Stimulated activated CD4-positive, alpha-beta T cell treated with anti-CD3 and anti-CD28 coated beads, Interleukin-1b, Interleukin-23, amount 100 ng/mL, for 4 hours (primary cell): ENCODE results near the gene GNB1.

Source experiments
- DNase-seq, 2 donors: peaks; one replicate each; pipeline ENCODE4 v3.0.0-alpha.2; 2020; ENCODE audit warnings: low read depth in 2 of 2

GNB1 gene

DNA sequence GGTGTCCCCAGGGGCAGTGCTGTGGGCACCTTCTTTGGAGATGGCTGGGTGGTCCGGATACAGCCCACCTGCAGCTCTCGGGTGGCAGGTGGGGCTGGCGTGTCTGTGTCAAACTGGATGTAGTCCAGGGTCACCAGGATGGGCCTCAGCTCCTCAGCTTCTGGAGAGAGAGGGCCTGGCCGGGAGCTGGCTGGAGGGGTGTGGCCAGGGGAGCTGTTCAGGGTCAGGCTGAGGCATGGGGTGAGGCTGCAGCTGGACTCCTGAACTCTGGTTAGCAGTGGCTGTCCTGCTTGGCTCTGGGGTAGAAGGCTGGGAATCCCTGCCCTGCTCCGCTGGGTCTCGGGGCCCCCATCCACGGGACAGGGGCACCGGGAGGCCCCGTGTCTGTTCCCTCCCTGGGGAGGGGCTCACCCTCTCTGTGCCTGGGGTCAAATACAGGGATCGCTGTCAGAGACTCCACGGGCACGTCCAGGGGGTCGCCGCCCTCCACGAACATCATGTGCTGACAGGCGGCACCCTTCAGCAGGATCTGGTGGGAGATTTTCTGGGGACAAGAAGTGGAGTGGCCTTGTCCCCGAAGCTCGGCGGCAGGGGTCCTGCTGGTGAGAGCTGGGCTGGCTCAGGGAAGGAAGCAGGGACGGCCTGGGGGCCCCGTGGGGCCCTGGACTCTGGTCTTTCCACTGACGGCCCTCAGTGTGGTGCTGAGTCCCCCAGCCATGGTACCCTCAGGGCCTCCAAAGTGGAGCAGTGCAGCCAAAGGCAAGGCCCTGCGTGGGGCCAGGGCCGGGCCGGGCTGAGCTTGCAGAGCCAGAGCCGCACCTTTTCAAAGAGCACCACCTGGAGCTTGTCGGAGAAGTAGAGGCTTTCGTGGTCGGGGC, 32.3 kb upstream of the GNB1 start:
- no peak for DNase-seq

DNA sequence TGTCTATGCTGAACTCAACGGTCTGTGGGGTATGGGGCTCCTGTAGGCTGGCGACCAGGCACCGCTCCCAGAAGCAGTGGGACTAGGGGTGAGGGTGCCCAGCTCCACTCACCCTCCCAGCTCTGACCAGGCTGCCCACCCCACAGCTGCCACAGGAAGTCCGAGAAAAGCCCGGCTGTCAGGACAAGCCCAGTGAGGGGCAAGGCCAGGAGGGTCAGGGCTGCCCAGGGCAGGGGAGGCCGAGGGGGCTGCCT, 31.7 kb upstream of the GNB1 start:
- no peak for DNase-seq

- no peak for DNase-seq
These were observed 31.2 kb upstream of the GNB1 start for GRCh38 chr1:1921901-1922701.

DNA sequence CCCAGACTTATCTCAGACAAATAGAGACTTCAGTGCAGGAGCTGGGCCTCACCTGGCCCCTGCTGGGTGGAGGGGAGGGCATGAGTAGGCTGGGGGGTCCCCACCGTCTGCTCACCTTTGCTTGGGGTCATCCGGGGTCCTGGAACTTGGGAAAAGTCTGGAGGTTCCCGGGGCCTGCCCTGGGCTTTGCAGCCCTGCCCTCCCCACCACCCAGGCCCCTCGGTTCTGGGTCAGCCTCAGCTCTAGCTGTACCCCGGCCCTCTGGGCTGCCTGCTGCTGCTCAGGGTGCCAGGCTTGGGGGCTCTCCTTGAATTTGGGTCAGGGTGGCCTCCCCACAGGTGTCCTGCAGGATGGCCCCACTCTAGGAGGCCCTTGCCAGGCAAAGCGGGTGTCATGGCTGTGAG, 30.6 kb upstream of the GNB1 start:
- no peak for DNase-seq

GRCh38 chr1:1920608-1921458, 29.9 kb upstream of the GNB1 start:
- DNase-seq = no peak

DNA sequence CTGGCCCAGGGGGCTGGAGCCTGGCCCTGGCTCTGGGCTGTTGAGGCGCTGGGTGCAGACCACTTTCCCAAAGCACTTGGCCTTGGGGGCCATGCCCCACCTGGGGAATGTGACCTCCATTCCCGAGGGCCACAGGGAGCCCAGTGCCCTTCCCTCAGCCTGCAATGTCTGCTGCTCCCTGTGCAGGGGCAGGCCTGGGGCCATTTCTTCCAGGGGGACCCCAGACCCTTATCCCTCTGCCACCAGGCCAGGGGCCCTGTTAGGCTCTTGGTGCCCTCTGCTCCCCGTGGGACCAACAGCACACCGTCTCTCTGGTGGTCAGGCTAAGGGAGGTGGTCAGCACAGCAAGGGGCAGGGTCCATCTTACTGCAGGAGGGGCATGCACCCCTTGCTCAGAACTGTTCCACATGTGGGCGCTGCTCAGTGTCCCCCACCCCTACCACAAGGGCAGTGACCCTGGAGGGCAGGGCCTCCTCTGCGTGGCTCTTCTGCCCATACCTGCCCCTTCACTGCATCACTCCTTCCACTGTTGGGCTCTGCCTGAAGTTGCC, 29.2 kb upstream of the GNB1 start:
- no peak for DNase-seq

- DNase-seq = peak; percentile 98 to 99
These were observed 28.6 kb upstream of the GNB1 start for GRCh38 chr1:1919304-1920056.

DNA sequence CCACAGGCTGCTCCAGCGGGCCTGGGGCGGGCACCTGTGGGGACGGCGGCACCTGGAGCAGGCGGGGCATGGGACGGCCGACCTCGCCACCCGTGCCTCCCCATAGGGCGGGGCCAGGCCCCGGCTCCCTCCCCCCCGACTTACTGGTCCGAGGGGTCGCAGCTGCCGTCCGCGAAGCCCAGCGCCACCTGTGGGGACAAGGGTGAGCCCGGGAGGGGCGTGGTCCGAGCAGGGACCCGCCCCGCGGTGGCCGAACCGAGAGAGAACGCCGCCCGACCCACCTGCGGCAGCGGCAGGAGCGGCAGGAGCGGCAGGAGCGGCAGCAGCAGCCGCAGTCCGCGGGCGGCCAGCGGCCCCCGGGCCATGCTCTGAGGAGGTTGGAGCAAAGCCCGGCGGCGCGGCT, 28.0 kb upstream of the GNB1 start, which contains the start of gene TMEM52:
TMEM52 (minus strand) TSS at position 379 of the 403 bp plus-strand sequence; CDS start at position 365, 14 bp downstream.
- DNase-seq = no peak

GRCh38 chr1:1917995-1918900, 27.4 kb upstream of the GNB1 start:
- DNase-seq = no peak

DNA sequence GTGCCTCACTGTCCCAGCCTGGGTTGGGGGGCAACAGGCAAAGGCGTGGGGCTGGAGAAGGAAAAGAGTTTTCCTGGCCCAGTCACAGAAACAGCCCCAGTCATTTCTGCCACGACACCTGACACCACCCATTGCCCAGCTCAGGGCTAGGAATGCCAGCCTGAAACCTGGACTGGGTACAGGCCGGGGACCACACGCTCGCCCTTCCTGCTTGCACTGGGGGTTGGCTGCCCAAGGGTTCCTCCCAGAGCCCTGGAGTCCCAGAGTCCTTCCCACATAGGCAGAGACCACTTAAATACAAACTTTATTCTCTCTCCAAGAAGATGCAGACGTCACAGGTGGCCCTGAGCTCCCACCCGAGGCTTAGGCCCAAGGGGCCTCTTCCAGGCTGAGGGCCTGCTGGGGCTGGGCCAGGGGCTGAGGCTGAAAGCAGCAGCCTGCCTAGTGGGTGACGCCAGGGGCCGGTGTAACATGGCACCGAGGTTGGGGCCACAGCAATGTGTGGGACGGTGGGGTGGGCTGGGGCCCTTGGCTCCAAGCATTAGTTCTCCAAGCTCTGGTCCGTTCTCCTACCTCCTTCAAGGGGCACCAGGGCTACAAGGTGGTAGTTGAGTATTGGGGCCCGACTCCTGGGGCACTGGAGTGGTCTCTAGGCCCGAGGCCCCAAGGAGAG, 26.6 kb upstream of the GNB1 start:
- no peak for DNase-seq

GRCh38 chr1:1916851-1917251, 26.0 kb upstream of the GNB1 start:
- DNase-seq = no peak

DNA sequence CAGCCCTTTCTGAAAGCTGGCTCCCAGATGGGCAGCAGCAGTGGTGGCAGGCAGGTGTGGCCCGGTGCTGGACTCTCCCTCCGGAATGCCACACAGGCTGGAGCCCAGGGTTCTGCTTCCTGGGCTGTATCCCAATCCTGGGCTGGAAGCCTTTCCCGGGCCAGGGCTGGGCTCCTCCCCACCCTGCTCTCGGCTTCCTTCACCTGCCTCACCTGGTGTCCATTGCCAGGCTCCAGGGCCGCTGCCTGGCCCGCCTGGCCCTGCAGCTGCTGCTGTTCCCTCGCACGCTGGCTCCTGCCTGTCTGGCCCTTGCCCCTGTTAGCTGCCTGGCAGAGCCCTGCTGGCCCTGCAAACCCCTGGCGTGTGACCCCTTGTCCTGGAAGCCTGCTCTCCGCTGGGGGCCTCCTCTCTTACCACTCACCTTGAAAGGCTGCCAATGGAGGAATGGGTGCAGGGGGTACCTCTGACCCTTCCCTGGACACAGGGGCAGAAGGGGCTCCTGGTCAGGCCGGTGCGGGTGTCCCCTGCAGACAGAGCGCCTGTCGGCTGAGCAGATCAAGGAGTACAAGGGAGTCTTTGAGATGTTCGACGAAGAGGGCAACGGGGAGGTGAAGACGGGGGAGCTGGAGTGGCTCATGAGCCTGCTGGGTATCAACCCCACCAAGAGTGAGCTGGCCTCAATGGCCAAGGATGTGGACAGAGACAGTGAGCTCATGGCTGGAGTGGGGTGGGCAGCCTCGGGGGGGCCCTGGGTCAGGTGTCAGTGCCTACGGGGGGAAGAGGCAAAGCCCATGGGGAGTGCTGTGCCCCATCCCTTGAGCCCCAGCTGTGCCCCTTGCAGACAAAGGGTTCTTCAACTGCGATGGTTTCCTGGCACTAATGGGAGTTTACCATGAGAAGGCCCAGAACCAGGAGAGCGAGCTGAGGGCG, 25.3 kb upstream of the GNB1 start:
- no peak for DNase-seq

GRCh38 chr1:1914971-1915692, 24.2 kb upstream of the GNB1 start, which contains the start of gene CALML6:
TSS of gene CALML6 (plus strand) at chr1:1915260. CDS start at chr1:1915281, 21 bp downstream.
- DNase-seq = no peak

GRCh38 chr1:1914101-1914970, 23.4 kb upstream of the GNB1 start:
- DNase-seq = no peak

DNA sequence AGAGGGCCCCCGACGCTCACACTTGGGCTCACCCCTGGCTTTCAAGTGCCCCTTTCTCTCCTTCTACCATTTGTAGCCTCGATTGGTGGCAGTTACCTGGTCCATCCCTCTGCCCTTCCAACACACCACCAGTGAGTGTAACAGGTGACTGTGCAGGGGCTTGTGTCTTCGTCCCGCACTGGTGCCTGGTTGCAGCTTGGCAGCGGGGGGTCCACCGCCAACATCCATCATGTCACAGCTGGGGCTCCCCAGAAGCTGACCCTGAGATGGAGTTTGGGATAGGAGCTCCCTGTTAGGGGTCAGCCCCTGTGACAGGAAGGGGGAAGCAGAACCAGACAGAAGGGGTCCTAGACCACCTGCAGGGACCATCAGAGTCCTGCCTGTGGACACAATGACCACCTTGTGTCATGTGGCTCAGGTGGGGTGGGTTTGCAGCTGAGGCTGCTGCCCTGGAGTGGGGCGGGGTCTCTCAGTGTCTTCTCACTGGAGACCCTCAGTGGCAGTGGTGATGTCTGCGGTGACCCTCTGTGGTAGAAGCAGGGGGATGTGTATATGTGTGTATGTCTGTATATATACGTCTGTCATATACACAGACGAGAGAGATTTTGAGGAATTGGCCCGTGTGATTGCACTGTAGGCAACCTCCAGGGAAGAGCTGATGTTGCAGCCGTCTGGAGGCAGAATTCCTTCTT, 20.6 kb upstream of the GNB1 start:
- DNase-seq = no peak
